Measurements from ENCODE around the gene LY6G5B.

DNA sequence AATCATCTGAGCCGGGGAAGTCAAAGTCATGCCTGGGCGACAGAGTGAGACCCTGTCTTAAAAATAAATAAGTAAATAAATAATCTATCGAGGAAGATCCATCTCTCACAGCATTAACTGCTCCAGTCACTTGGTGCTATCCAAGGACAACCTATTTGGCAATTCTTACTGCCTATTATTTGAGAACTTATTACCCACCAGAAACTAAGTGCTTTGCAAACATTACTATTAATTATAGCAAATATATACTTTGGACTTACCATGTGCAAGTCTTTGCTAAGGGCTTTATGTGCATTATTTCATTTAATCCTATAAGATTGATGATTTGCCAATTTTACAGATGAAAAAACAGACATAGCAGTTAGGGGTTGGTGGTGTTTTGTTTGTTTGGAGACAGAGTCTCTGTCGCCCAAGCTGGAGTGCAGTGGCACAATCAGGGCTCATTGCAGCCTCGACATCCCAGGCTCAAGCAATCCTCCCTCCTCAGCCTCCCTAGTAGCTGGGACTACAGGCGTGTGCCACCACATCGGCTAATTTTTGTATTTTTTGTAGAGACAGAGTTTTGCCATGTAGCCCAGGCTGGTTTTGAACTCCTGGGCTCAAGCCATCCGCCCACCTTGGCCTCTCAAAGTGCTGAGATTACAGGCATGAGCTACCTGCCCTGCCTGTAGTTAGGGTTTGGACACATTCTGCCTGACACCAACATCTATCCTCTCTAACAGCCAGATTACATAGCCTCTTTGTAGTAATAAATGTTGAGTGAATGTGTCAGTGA is 15.0 kb upstream of the LY6G5B start:
- TF ChIP-seq, protein P1, sequence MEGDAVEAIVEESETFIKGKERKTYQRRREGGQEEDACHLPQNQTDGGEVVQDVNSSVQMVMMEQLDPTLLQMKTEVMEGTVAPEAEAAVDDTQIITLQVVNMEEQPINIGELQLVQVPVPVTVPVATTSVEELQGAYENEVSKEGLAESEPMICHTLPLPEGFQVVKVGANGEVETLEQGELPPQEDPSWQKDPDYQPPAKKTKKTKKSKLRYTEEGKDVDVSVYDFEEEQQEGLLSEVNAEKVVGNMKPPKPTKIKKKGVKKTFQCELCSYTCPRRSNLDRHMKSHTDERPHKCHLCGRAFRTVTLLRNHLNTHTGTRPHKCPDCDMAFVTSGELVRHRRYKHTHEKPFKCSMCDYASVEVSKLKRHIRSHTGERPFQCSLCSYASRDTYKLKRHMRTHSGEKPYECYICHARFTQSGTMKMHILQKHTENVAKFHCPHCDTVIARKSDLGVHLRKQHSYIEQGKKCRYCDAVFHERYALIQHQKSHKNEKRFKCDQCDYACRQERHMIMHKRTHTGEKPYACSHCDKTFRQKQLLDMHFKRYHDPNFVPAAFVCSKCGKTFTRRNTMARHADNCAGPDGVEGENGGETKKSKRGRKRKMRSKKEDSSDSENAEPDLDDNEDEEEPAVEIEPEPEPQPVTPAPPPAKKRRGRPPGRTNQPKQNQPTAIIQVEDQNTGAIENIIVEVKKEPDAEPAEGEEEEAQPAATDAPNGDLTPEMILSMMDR (IDR thresholded peaks at IDR 0.05), result no peak
- TF ChIP-seq EZH2phosphoT487 (IDR thresholded peaks at IDR 0.05), result no peak

All from neural progenitor cell (in vitro differentiated cells).